SK-N-MC (cell line): ENCODE measurements around the gene FAM180A.

Source experiments
- DNase-seq: peaks from one replicate; pipeline ENCODE4 v3.0.0-alpha.2; 2011; ENCODE audit warnings: low read depth, low spot score
- H3K27ac ChIP-seq: fragments of 200-600 bp; sonication (generic); 2 replicates; pipeline ENCODE4 v1.5.1; 2016; ENCODE audit warnings: mixed run types
- H3K36me3 ChIP-seq: fragments of 200-600 bp; sonication (generic); 2 replicates; pipeline ENCODE4 v1.6.1; 2017; ENCODE audit warnings: antibody characterized with exemption, low read length, mixed read lengths; ENCODE audit not compliant: insufficient read depth
- H3K4me3 ChIP-seq: fragments of 200-600 bp; sonication (generic); 2 replicates; pipeline ENCODE4 v1.5.1; 2016
- H3K9ac ChIP-seq: fragments of 200-600 bp; sonication (generic); 2 replicates; pipeline ENCODE4 v1.8.0; 2017; ENCODE audit warnings: mixed run types, mixed read lengths; ENCODE audit not compliant: insufficient read length
- H3K9me3 ChIP-seq: fragments of 200-600 bp; sonication (generic); 2 replicates; pipeline ENCODE4 v1.6.1; 2017; ENCODE audit warnings: low read depth, mild to moderate bottlenecking, antibody characterized with exemption, low read length, moderate library complexity, mixed read lengths
- EZH2 ChIP-seq: fragments of 200-600 bp; sonication (generic); IDR thresholded peaks from one replicate; pipeline ENCODE4 v1.6.1; 2017; ENCODE audit warnings: antibody characterized with exemption
- FOXP2 ChIP-seq: optimal IDR thresholded peaks from 2 replicates; pipeline ENCODE3; 2011; ENCODE audit warnings: mild to moderate bottlenecking, moderate library complexity; ENCODE audit not compliant: insufficient read depth; ENCODE audit errors: extremely low read length, control extremely low read depth
- POLR2AphosphoS5 ChIP-seq: IDR thresholded peaks from 2 replicates; pipeline ENCODE4 v1.6.1; 2012; ENCODE audit warnings: mild to moderate bottlenecking, low read depth, low read length, borderline replicate concordance

Gene FAM180A

GRCh38 chr7:135775230-135775629 is 26.6 kb upstream of the FAM180A start:
- no peak for DNase-seq
- H3K9me3 ChIP-seq, result no peaks in the 10 kb centered on the region; the same call in 1 of the 2 replicates
- TF ChIP-seq EZH2 (no peak), POLR2AphosphoS5 (no peak), FOXP2 (no peak)
- no peak overlapping the region for H3K4me3 ChIP-seq
- H3K9ac ChIP-seq, result no peak overlapping the region
- no peaks in the 10 kb centered on the region for H3K36me3 ChIP-seq
- H3K27ac ChIP-seq, result no peak overlapping the region

- Histone ChIP-seq H3K4me3 (no peak overlapping the region), H3K27ac (no peak overlapping the region), H3K9me3 (no peaks in the 10 kb centered on the region; the same call in 1 of the 2 replicates), H3K36me3 (no peaks in the 10 kb centered on the region), H3K9ac (no peak overlapping the region)
- DNase-seq, result no peak
- TF ChIP-seq FOXP2 (no peak), EZH2 (no peak), POLR2AphosphoS5 (no peak)
These were observed 25.7 kb upstream of the FAM180A start for GRCh38 chr7:135774284-135774683.

- Histone ChIP-seq H3K9ac (no peak overlapping the region), H3K36me3 (no peaks in the 10 kb centered on the region), H3K9me3 (no peaks in the 10 kb centered on the region; the same call in 1 of the 2 replicates), H3K27ac (no peak overlapping the region), H3K4me3 (no peak overlapping the region)
- no peak for DNase-seq
- TF ChIP-seq POLR2AphosphoS5 (no peak), EZH2 (no peak), FOXP2 (no peak)
These were observed 24.9 kb upstream of the FAM180A start for GRCh38 chr7:135773464-135773863.

- Histone ChIP-seq H3K36me3 (no peaks in the 10 kb centered on the region), H3K27ac (no peak overlapping the region), H3K9ac (no peak overlapping the region), H3K9me3 (no peaks in the 10 kb centered on the region), H3K4me3 (no peak overlapping the region)
- DNase-seq, result no peak
- TF ChIP-seq POLR2AphosphoS5, result no peak
These were observed 24.1 kb upstream of the FAM180A start for GRCh38 chr7:135772639-135773222.

GRCh38 chr7:135771961-135772638 is 23.5 kb upstream of the FAM180A start:
- no peak overlapping the region for H3K9ac ChIP-seq
- no peak for DNase-seq
- no peak overlapping the region for H3K27ac ChIP-seq
- no peaks in the 10 kb centered on the region for H3K9me3 ChIP-seq
- H3K4me3 ChIP-seq, result no peak overlapping the region
- TF ChIP-seq FOXP2 (no peak), POLR2AphosphoS5 (no peak), EZH2 (no peak)
- H3K36me3 ChIP-seq, result no peaks in the 10 kb centered on the region

- Histone ChIP-seq H3K27ac (no peak overlapping the region), H3K36me3 (no peaks in the 10 kb centered on the region)
- TF ChIP-seq FOXP2, result no peak
- no peak for TF ChIP-seq EZH2
- no peak for TF ChIP-seq POLR2AphosphoS5
These were observed 22.4 kb upstream of the FAM180A start for GRCh38 chr7:135771051-135771450.

GRCh38 chr7:135770139-135770710 is 21.6 kb upstream of the FAM180A start:
- H3K9me3 ChIP-seq, result no peaks in the 10 kb centered on the region
- H3K9ac ChIP-seq, result no peak overlapping the region
- H3K36me3 ChIP-seq, result no peaks in the 10 kb centered on the region
- no peak overlapping the region for H3K4me3 ChIP-seq
- DNase-seq, result no peak
- no peak for TF ChIP-seq POLR2AphosphoS5
- no peak for TF ChIP-seq FOXP2
- no peak for TF ChIP-seq EZH2
- no peak overlapping the region for H3K27ac ChIP-seq

More at GRCh38 chr7:135771051-135771450, 22.4 kb upstream of the FAM180A start:
- no peak overlapping the region for H3K4me3 ChIP-seq
- no peak for DNase-seq
- no peak overlapping the region for H3K9ac ChIP-seq
- no peaks in the 10 kb centered on the region for H3K9me3 ChIP-seq

- TF ChIP-seq POLR2AphosphoS5 (no peak), FOXP2 (no peak), EZH2 (no peak)
- H3K36me3 ChIP-seq, result no peaks in the 10 kb centered on the region
- H3K27ac ChIP-seq, result no peak overlapping the region
- no peak for DNase-seq
- H3K4me3 ChIP-seq, result no peak overlapping the region
- H3K9ac ChIP-seq, result no peak overlapping the region
- no peaks in the 10 kb centered on the region for H3K9me3 ChIP-seq
These were observed 20.6 kb upstream of the FAM180A start for GRCh38 chr7:135769005-135769802.

- no peak overlapping the region for H3K9ac ChIP-seq
- no peak for DNase-seq
- no peak overlapping the region for H3K4me3 ChIP-seq
- H3K9me3 ChIP-seq, result no peaks in the 10 kb centered on the region
- TF ChIP-seq EZH2, result no peak
- no peaks in the 10 kb centered on the region for H3K36me3 ChIP-seq
- H3K27ac ChIP-seq, result no peak overlapping the region
These were observed 19.9 kb upstream of the FAM180A start for GRCh38 chr7:135768467-135768866.
